ENCODE results near the gene FTH1.

Gene FTH1

DNA sequence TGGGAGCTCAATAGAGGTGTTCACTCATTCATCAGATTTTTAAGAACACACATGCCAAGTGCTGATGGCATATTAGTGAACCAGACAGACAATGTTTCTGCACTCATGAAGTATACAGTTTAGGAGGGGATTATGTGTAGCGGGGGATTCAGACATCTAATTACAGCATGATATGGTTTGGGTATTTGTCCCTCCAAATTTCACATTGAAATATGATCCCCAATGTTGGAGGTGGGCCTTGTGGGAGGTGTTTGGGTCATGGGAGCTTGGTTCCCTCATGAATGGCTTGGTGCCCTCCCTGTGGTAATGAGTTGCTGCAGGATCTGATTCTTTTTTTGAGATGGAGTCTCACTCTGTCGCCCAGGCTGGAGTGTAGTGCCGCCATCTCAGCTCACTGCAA lies 41.2 kb downstream of the FTH1 start:
- Histone ChIP-seq H3K9me2 (ENCODE audit: low read depth, low read length) (no peaks in the 10 kb centered on the region), H3K9me3 (ENCODE audit: low read length) (no peaks in the 10 kb centered on the region), H3K9ac (ENCODE audit: low read length) (no peak overlapping the region), H3K4me2 (ENCODE audit: low read length) (no peak overlapping the region), H3K36me3 (ENCODE audit: insufficient read depth, low read length) (no peaks in the 10 kb centered on the region), H3F3A (ENCODE audit: insufficient read depth, low read length) (no peaks in the 10 kb centered on the region), H4K20me1 (ENCODE audit: insufficient read depth, low read length) (no peaks in the 10 kb centered on the region), H3K79me2 (ENCODE audit: insufficient read depth, low read length) (no peaks in the 10 kb centered on the region), H3K27ac (ENCODE audit: low read depth, low read length, poor library complexity, severe bottlenecking) (no peak overlapping the region), H2AFZ (ENCODE audit: low read length) (no peak overlapping the region), H3K4me1 (ENCODE audit: insufficient read depth, low read length, severe bottlenecking) (no peaks in the 10 kb centered on the region), H3K4me3 (ENCODE audit: low read depth, low read length, poor library complexity, severe bottlenecking) (no peak overlapping the region), H3K27me3 (ENCODE audit: insufficient read depth, low read length) (no peaks in the 10 kb centered on the region; the same call in 1 of the 2 replicates)
- no peak for TF ChIP-seq EZH2 (IDR thresholded peaks at IDR 0.05; ENCODE audit: borderline replicate concordance, low read length)
- TF ChIP-seq, protein P1, sequence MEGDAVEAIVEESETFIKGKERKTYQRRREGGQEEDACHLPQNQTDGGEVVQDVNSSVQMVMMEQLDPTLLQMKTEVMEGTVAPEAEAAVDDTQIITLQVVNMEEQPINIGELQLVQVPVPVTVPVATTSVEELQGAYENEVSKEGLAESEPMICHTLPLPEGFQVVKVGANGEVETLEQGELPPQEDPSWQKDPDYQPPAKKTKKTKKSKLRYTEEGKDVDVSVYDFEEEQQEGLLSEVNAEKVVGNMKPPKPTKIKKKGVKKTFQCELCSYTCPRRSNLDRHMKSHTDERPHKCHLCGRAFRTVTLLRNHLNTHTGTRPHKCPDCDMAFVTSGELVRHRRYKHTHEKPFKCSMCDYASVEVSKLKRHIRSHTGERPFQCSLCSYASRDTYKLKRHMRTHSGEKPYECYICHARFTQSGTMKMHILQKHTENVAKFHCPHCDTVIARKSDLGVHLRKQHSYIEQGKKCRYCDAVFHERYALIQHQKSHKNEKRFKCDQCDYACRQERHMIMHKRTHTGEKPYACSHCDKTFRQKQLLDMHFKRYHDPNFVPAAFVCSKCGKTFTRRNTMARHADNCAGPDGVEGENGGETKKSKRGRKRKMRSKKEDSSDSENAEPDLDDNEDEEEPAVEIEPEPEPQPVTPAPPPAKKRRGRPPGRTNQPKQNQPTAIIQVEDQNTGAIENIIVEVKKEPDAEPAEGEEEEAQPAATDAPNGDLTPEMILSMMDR (IDR thresholded peaks at IDR 0.05; ENCODE audit: low read length), result no peak

DNA sequence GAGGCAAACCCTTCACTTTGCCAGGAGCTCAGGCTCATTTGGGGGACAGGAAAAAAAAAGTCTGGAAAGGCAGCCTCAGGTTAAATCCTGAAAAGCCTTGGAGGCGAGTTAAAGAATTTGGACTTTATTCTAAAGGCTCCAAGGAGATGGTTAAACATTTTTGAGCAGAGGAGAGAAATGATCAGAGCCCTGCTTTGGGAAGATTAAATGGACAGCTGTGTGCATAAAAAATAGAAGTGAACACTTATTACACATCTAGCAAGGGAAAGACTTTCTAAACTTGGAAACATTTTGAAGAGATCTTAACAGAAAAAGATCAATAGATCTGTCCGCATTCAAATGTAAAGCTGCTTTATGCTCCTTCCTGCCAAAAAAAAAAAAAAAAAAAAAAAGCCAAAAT lies 41.7 kb downstream of the FTH1 start:
- Histone ChIP-seq H3K4me3 (ENCODE audit: low read depth, low read length, poor library complexity, severe bottlenecking) (no peak overlapping the region), H3K9me3 (ENCODE audit: low read length) (no peaks in the 10 kb centered on the region), H3K27me3 (ENCODE audit: insufficient read depth, low read length) (no peaks in the 10 kb centered on the region; the same call in 1 of the 2 replicates), H3K36me3 (ENCODE audit: insufficient read depth, low read length) (no peaks in the 10 kb centered on the region), H3K9ac (ENCODE audit: low read length) (no peak overlapping the region), H3F3A (ENCODE audit: insufficient read depth, low read length) (no peaks in the 10 kb centered on the region), H3K27ac (ENCODE audit: low read depth, low read length, poor library complexity, severe bottlenecking) (no peak overlapping the region), H3K79me2 (ENCODE audit: insufficient read depth, low read length) (no peaks in the 10 kb centered on the region), H3K4me2 (ENCODE audit: low read length) (no peak overlapping the region), H3K4me1 (ENCODE audit: insufficient read depth, low read length, severe bottlenecking) (no peaks in the 10 kb centered on the region), H3K9me2 (ENCODE audit: low read depth, low read length) (no peaks in the 10 kb centered on the region), H2AFZ (ENCODE audit: low read length) (no peak overlapping the region), H4K20me1 (ENCODE audit: insufficient read depth, low read length) (no peaks in the 10 kb centered on the region)
- no peak for TF ChIP-seq EZH2 (IDR thresholded peaks at IDR 0.05; ENCODE audit: borderline replicate concordance, low read length)
- TF ChIP-seq, protein P1 (IDR thresholded peaks at IDR 0.05; ENCODE audit: low read length), result no peak

DNA sequence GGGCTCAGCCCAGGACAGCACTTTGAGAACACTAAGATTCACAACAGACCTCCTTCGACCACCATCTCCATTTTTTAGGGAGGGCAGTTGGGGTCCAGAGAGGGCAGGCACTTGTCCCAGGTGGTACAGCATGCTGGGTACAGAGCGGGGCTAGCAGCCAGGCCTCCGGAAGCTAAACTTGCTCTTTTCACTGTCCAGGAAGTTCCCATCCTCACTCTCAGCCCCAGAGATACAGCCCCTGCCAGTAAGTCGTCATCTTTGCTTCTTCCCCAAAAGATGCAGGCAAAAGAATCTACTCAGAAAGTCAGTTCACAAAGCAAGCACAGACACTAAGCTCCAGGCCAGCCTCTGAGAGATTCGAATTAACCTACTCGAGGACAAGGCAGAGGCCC lies 43.4 kb downstream of the FTH1 start:
- H3K27me3 ChIP-seq (ENCODE audit: insufficient read depth, low read length), result no peaks in the 10 kb centered on the region; the same call in 1 of the 2 replicates
- H3K27ac ChIP-seq (ENCODE audit: low read depth, low read length, poor library complexity, severe bottlenecking), result no peak overlapping the region
- no peak overlapping the region for H3K4me2 ChIP-seq (ENCODE audit: low read length)
- H2AFZ ChIP-seq (ENCODE audit: low read length), result no peak overlapping the region
- no peaks in the 10 kb centered on the region for H4K20me1 ChIP-seq (ENCODE audit: insufficient read depth, low read length)
- H3K79me2 ChIP-seq (ENCODE audit: insufficient read depth, low read length), result no peaks in the 10 kb centered on the region
- H3K4me1 ChIP-seq (ENCODE audit: insufficient read depth, low read length, severe bottlenecking), result no peaks in the 10 kb centered on the region
- H3K9me2 ChIP-seq (ENCODE audit: low read depth, low read length), result no peaks in the 10 kb centered on the region
- H3K9ac ChIP-seq (ENCODE audit: low read length), result no peak overlapping the region
- H3K4me3 ChIP-seq (ENCODE audit: low read depth, low read length, poor library complexity, severe bottlenecking), result no peak overlapping the region
- H3K9me3 ChIP-seq (ENCODE audit: low read length), result no peaks in the 10 kb centered on the region
- no peaks in the 10 kb centered on the region for H3K36me3 ChIP-seq (ENCODE audit: insufficient read depth, low read length)
- H3F3A ChIP-seq (ENCODE audit: insufficient read depth, low read length), result no peaks in the 10 kb centered on the region
- TF ChIP-seq, protein P1 (IDR thresholded peaks at IDR 0.05; ENCODE audit: low read length), result no peak
